Measurements from ENCODE around the gene RSKR.

GRCh38 chr17:28573521-28573920, 40.5 kb downstream of the RSKR start:
- no peak for TF ChIP-seq POLR2A (IDR thresholded peaks at IDR 0.05)
- no peak for TF ChIP-seq CTCF (IDR thresholded peaks at IDR 0.05)
- no peak for TF ChIP-seq POLR2AphosphoS5 (IDR thresholded peaks at IDR 0.05)
